HUES6 (cell line): ENCODE results near the gene PPP3R2.

Experiments
- H3K27ac ChIP-seq: 2 replicates; pipeline ENCODE4 v1.7.0; 2013; ENCODE audit warnings: low read depth, mild to moderate bottlenecking, low read length, inconsistent platforms
- H3K27me3 ChIP-seq: 2 replicates; pipeline ENCODE4 v1.6.1; 2013; ENCODE audit warnings: low read length; ENCODE audit not compliant: control insufficient read depth, insufficient read depth
- H3K36me3 ChIP-seq: 2 replicates; pipeline ENCODE4 v1.6.1; 2013; ENCODE audit warnings: low read length; ENCODE audit not compliant: control insufficient read depth, insufficient read depth
- H3K4me1 ChIP-seq: 2 replicates; pipeline ENCODE4 v1.6.1; 2013; ENCODE audit warnings: low read length; ENCODE audit not compliant: control insufficient read depth, insufficient read depth
- H3K4me3 ChIP-seq: 2 replicates; pipeline ENCODE4 v1.5.1; 2013; ENCODE audit warnings: low read depth, low read length
- H3K9ac ChIP-seq: one replicate; pipeline ENCODE4 v1.6.1; 2013; ENCODE audit warnings: mild to moderate bottlenecking, low read length
- H3K9me3 ChIP-seq: 2 replicates; pipeline ENCODE4 v1.6.1; 2013; ENCODE audit warnings: low read depth, low read length; ENCODE audit not compliant: control insufficient read depth, insufficient read depth

The PPP3R2 gene

DNA sequence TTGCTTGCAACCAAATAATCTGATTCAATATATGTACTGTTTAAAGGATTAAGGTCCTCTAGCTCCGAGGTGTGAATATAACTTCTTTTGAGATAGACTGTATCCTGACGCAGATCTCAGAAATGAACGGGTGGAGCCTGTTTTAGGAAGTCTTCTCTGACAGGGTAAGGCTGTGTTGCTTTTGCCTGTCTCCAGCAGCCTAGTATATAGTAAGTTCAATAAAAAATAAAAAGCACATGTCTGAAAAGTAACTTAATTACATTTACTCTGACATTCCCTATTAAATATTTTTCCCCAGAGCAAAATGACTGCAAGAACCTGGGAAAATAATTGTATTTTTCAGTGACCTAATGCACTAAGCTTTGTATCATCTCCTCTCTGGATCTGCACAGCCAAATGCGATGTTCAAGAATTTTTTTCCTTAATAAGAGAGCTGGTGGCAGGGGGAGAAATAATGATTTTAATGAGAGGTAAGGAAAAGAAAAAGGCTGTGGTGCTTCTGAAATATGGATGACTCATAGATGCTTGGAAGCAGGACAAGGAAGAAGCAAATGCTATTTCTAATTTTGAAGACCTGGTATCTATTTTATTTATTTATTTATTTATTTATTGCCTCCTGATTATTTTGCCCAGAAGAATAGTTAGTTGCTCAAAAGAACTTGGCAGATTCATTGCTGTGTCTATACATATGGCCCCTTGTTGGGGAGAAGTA lies 7.3 kb downstream of the PPP3R2 start:
- Histone ChIP-seq H3K36me3 (no peaks in the 10 kb centered on the region), H3K4me3 (no peak overlapping the region), H3K4me1 (peaks cover 19% of the 10 kb centered on the region), H3K9ac (no peak overlapping the region), H3K9me3 (no peaks in the 10 kb centered on the region), H3K27me3 (no peaks in the 10 kb centered on the region), H3K27ac (no peak overlapping the region)

DNA sequence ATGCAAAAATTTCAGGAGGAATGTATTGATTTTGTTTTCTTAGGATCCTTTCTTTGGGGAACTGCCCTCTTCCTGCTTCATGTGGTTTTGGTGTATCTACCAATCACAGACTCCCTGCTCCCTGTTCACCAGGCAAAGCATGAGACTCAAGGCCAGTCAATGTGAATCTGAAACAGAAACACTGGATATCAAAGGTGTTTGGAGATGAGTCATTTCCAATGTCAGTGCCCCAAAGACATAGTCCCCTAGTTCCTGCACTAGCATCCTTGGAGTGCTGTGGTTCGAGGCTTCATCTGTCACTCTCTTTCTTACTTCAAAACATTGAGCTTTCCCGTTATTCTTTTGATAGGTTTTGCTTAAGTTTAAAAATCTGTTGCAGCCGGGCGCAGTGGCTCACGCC lies 8.1 kb downstream of the PPP3R2 start:
- no peaks in the 10 kb centered on the region for H3K9me3 ChIP-seq

DNA sequence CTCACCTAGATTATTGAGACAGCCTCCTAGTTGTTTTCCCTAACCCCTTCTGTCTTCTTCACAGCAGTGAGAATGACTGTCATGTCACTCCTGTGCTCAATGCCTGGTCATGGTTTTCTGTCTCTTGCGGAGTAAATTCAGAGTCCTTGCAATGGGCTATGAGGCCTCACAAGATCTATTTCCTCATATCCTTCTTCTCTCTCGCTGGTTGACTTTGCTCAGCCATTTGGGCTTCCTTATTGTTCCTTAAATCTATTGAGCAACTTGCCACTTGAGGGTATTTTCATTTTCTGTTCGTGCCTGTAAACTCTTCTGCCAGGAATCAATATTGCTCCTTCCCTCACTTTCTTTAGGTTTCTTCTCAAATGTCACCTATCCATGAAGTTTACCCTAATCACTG lies 9.0 kb downstream of the PPP3R2 start:
- Histone ChIP-seq H3K4me3 (no peak overlapping the region), H3K9ac (no peak overlapping the region), H3K27ac (no peak overlapping the region), H3K36me3 (no peaks in the 10 kb centered on the region), H3K27me3 (no peaks in the 10 kb centered on the region), H3K4me1 (peaks cover 23% of the 10 kb centered on the region), H3K9me3 (no peaks in the 10 kb centered on the region)

More for the DNA sequence above, 8.1 kb downstream of the PPP3R2 start:
- Histone ChIP-seq H3K27me3 (no peaks in the 10 kb centered on the region), H3K4me1 (peaks cover 23% of the 10 kb centered on the region), H3K9ac (no peak overlapping the region), H3K27ac (no peak overlapping the region), H3K4me3 (no peak overlapping the region), H3K36me3 (no peaks in the 10 kb centered on the region)

DNA sequence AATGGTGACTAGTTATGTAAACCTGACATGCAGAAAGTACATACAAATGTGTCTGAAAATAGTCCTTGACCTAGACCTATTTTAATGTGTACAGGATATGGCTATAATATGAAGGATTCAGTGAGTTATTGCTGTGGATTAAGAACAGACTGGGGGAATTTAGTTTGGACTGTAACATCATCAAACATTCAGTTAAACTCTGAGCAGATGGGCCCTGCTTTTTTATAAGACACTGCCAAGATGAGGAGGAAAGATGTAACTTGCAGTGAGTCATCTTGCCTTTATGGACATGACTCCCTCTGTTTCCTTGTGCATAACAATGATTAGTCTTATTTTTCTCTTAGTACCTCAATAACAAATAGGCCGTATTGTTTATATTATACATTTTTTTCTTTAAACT lies 12.2 kb downstream of the PPP3R2 start:
- no peaks in the 10 kb centered on the region for H3K36me3 ChIP-seq
- H3K4me3 ChIP-seq, result no peak overlapping the region
- H3K9ac ChIP-seq, result no peak overlapping the region
- peaks cover 23% of the 10 kb centered on the region for H3K4me1 ChIP-seq
- H3K27me3 ChIP-seq, result no peaks in the 10 kb centered on the region
- H3K9me3 ChIP-seq, result no peaks in the 10 kb centered on the region
- no peak overlapping the region for H3K27ac ChIP-seq

DNA sequence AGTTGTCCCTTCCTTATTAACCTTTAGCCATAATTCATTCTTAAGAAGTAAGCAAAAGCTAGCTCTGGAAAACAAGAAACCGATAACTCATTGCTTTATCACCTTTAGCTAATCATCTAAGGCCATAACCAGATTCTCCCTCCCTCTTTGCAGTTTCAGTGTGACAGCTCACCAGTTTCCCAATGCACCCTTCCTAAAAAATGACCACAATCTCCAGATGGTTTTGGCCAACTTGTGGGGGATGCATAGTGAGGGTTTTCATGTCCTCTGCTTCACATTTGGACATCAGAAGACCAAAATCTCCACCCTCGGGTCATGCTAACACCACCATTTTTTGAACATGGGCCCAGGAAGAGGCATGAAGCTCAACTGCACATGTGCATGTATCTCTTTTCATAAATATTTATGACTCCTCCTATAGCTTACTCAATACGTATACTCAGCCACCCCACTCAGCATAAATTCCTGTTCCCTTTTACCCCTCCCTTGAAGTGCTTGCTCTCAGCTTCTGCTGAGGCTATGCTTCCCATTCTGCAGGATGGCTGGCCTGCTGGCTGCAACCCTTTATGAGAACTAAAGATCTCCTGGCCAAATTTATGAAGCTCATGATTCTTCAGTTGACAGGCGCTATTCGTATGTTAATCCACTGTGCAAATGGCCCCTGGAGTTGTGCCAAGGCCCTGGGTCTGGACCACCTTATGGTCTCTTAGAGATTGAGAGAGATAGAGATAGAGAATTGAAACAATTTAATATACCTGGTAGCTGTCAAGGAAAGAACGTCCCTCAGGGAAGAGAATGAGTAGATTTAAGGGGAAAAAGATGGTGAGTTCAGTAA lies 14.8 kb downstream of the PPP3R2 start:
- H3K27ac ChIP-seq, result no peak overlapping the region
- no peaks in the 10 kb centered on the region for H3K9me3 ChIP-seq
- no peaks in the 10 kb centered on the region for H3K27me3 ChIP-seq
- H3K4me1 ChIP-seq, result peaks cover 23% of the 10 kb centered on the region
- no peak overlapping the region for H3K4me3 ChIP-seq
- no peaks in the 10 kb centered on the region for H3K36me3 ChIP-seq
- no peak overlapping the region for H3K9ac ChIP-seq

DNA sequence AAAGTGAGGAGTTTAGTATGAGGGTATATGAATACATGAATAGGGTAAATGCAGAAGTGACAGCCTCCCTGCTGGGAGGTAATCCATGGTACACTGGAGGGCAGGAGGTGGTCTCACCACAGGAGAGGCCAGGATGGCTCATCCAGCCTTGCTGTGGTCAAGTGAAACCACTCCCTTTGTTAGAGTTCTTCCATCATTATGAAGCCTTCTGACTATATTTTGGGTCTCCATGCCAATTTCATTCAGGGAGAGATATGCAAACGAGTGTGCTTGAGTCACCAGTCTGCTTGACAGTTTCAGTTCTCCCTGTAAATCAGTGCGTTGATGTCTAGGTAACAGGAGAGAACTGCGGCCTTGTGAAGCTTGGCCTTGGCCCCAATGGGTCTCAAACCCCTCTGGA lies 16.4 kb downstream of the PPP3R2 start:
- H3K27ac ChIP-seq, result no peak overlapping the region
- H3K27me3 ChIP-seq, result no peaks in the 10 kb centered on the region
- no peak overlapping the region for H3K4me3 ChIP-seq
- H3K9ac ChIP-seq, result no peak overlapping the region
- no peaks in the 10 kb centered on the region for H3K36me3 ChIP-seq
- no peaks in the 10 kb centered on the region for H3K9me3 ChIP-seq
- H3K4me1 ChIP-seq, result peaks cover 13% of the 10 kb centered on the region

DNA sequence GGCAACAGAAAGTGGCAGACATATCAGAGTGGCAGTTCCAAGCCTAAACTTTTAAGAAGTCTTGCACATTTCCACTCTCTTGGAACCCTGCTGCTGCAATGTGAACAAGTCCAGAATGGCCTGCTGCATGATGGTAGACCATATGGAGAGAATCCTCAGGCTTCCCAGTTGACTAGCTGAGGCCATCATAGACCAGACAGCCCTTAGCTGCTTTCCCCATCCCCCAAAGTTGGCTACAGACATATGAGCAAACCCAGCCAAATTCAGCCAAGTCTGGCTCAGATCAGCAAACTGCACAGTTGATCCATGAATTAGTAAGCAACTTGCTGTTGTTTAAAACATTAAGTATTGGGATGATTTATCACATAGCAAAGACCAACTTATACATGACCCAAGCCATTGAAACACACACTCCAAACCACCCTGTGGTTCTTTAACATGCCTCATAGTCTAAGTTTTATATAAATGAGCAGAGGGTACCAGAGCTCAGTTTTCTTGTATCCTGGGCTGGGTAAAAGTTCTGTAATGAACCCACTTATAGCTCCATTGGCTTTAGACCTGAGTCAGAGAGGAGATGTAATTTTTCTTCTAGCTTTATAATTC lies 19.9 kb downstream of the PPP3R2 start:
- no peak overlapping the region for H3K4me3 ChIP-seq
- peaks cover 30% of the 10 kb centered on the region for H3K4me1 ChIP-seq
- no peak overlapping the region for H3K9ac ChIP-seq
- H3K27ac ChIP-seq, result no peak overlapping the region
- H3K9me3 ChIP-seq, result no peaks in the 10 kb centered on the region
- H3K36me3 ChIP-seq, result 0 out of 2 replicates have a peak, but pooled peaks cover 5% of the 10 kb centered on the region
- H3K27me3 ChIP-seq, result no peaks in the 10 kb centered on the region

DNA sequence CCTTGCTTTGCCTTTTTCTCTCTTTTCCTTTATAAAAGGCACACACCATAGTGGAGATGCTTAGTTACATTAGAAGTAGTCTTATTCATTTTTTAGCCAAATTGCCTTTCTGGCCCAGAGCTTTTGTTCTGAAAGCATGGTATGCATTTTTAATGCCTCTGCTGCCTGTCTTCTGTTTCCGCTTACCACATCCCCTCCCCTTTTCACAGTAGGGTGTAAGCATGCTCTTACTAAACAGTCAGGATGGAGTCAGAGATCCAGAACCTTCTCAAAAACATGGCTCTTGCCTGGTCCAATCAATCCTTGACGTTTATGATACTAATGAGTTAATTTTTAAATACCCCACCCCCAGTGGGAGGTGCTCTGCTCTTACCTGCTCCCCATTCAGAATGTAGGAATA lies 22.5 kb downstream of the PPP3R2 start:
- Histone ChIP-seq H3K4me3 (no peak overlapping the region), H3K9ac (no peak overlapping the region), H3K36me3 (peaks cover 16% of the 10 kb centered on the region; the same call in 1 of the 2 replicates), H3K4me1 (peaks cover 30% of the 10 kb centered on the region), H3K9me3 (no peaks in the 10 kb centered on the region), H3K27ac (no peak overlapping the region), H3K27me3 (no peaks in the 10 kb centered on the region)

DNA sequence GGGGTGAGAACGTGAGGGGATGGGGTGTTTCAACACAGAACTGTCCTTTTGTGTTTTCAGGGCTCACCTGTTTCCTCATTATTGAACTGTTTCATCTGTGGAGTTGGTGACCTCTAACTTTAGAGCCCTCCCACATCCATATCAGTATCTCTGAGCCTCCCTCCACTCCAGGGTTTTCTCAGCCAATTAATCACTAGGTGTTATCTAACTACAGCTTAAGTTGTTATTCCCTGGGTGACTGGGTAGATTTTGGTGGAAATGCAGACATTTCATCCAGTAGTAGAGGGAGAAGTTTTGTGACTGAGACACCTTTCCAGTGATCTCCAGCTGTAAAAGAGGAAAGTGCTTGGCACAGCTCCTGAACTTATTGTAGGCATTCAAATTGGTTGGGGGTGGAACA lies 23.7 kb downstream of the PPP3R2 start:
- no peak overlapping the region for H3K27ac ChIP-seq
- peaks cover 28% of the 10 kb centered on the region; the same call in 1 of the 2 replicates for H3K36me3 ChIP-seq
- H3K4me3 ChIP-seq, result no peak overlapping the region
- no peak overlapping the region for H3K9ac ChIP-seq
- H3K4me1 ChIP-seq, result peaks cover 30% of the 10 kb centered on the region
- H3K27me3 ChIP-seq, result no peaks in the 10 kb centered on the region
- no peaks in the 10 kb centered on the region for H3K9me3 ChIP-seq

DNA sequence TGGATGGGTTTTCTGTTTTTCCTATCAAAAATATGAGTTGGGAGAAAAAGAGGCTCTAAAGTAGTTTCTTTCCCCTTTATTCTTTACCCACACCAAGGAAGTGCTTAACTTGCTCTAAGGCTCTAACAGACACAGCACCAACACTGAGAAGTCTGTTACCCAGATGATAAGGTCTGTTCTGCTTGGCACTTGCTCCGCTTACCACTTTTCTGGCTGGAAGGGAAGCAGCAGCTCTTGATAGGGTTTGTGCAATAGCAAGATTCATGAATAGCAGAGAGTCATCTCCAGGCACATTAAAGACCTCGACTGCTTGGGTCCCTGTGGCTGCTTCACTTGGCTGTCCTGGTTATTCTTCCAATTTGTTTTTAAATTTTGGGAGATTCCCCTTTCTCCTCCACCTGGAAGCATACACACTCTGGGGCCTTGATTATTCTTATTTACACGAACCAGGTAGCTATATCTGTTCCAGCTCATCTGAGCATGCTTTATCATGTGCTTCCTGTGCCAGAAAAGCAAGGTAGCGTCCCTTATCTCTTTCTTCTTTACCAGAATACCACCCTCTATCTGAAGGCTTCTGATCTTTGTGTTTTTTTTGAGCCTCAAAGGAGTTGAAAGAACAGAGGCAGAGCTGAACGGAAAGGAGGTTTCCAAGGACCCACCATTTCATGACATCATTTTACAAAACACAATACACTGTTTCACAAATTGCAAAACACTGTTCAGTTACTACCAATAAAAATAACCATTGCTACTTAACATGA lies 24.8 kb downstream of the PPP3R2 start:
- Histone ChIP-seq H3K9me3 (no peaks in the 10 kb centered on the region), H3K9ac (no peak overlapping the region), H3K27me3 (no peaks in the 10 kb centered on the region), H3K27ac (no peak overlapping the region), H3K4me1 (peaks cover 30% of the 10 kb centered on the region), H3K4me3 (no peak overlapping the region), H3K36me3 (peaks cover 40% of the 10 kb centered on the region)
